ENCODE data around the gene DMAC2.

- TF ChIP-seq, protein P1, sequence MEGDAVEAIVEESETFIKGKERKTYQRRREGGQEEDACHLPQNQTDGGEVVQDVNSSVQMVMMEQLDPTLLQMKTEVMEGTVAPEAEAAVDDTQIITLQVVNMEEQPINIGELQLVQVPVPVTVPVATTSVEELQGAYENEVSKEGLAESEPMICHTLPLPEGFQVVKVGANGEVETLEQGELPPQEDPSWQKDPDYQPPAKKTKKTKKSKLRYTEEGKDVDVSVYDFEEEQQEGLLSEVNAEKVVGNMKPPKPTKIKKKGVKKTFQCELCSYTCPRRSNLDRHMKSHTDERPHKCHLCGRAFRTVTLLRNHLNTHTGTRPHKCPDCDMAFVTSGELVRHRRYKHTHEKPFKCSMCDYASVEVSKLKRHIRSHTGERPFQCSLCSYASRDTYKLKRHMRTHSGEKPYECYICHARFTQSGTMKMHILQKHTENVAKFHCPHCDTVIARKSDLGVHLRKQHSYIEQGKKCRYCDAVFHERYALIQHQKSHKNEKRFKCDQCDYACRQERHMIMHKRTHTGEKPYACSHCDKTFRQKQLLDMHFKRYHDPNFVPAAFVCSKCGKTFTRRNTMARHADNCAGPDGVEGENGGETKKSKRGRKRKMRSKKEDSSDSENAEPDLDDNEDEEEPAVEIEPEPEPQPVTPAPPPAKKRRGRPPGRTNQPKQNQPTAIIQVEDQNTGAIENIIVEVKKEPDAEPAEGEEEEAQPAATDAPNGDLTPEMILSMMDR (IDR thresholded peaks at IDR 0.05): no peak
- TF ChIP-seq EP300 (IDR thresholded peaks at IDR 0.05): no peak
- TF ChIP-seq POLR2A (IDR thresholded peaks at IDR 0.05): no peak
Measured at GRCh38 chr19:41430922-41431321, 8.8 kb downstream of the DMAC2 start.
